DOHH2 (cell line): Measurements from ENCODE around the gene KCNQ1OT1.

ENCODE experiments used
- EZH2phosphoT487 ChIP-seq: fragments of 200-600 bp; sonication (generic); IDR thresholded peaks from 2 replicates; pipeline ENCODE4 v1.6.1; 2017; ENCODE audit warnings: borderline replicate concordance, mild to moderate bottlenecking, antibody characterized with exemption, low read length, moderate library complexity, mixed read lengths
- TF ChIP-seq, protein P1 (sequence below): fragments of 200-600 bp; sonication (generic); IDR thresholded peaks from one replicate; pipeline ENCODE4 v1.5.1; 2014; ENCODE audit warnings: antibody characterized with exemption, mild to moderate bottlenecking, low read depth, low read length; ENCODE audit not compliant: poor library complexity, severe bottlenecking

DNA sequence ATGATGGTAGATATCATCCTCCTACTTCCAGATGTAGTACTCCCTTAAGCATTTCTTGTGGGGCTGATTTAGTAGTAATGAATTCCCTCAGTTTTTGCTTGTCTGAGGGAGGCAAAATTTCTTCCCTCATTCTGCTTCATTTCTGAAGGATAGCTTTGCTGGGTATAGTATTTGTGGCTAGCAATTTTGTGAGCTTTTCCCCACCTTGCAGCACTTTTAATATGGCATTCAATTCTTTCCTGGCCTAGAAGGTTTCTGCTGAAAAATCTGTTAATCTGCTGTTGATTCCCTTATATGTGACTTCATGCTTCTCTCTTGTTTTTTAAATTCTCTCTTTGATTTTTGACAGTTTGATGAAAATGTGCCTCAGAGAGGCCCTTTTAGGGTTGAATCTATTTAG is 50.4 kb downstream of the KCNQ1OT1 start:
- no peak for TF ChIP-seq EZH2phosphoT487
- TF ChIP-seq, protein P1, sequence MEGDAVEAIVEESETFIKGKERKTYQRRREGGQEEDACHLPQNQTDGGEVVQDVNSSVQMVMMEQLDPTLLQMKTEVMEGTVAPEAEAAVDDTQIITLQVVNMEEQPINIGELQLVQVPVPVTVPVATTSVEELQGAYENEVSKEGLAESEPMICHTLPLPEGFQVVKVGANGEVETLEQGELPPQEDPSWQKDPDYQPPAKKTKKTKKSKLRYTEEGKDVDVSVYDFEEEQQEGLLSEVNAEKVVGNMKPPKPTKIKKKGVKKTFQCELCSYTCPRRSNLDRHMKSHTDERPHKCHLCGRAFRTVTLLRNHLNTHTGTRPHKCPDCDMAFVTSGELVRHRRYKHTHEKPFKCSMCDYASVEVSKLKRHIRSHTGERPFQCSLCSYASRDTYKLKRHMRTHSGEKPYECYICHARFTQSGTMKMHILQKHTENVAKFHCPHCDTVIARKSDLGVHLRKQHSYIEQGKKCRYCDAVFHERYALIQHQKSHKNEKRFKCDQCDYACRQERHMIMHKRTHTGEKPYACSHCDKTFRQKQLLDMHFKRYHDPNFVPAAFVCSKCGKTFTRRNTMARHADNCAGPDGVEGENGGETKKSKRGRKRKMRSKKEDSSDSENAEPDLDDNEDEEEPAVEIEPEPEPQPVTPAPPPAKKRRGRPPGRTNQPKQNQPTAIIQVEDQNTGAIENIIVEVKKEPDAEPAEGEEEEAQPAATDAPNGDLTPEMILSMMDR: no peak
